Vagina (tissue), 2 donors: ENCODE measurements around the gene IGHMBP2.

Experiments used
- CTCF ChIP-seq, 3 experiments: fragments of 450-650 bp in 2 of 3; fragments of 200-600 bp in 1 of 3; sonication (generic) in 1 of 3; IDR thresholded peaks; one replicate each; pipeline ENCODE4 v1.5.1; 2017 to 2019; ENCODE audit warnings: antibody characterized with exemption in 3 of 3, mild to moderate bottlenecking in 2 of 3, moderate library complexity in 2 of 3
- POLR2A ChIP-seq, 2 donors: fragments of 450-650 bp; IDR thresholded peaks; one replicate each; pipeline ENCODE4 v1.6.1; 2017; ENCODE audit warnings: antibody characterized with exemption in 2 of 2, mild to moderate bottlenecking in 2 of 2, moderate library complexity in 2 of 2
- POLR2AphosphoS5 ChIP-seq, 2 donors: sonication (generic); formaldehyde crosslinking; IDR thresholded peaks; one replicate each; pipeline ENCODE4 v1.9.0; 2017; ENCODE audit warnings: antibody characterized with exemption in 2 of 2, mild to moderate bottlenecking in 2 of 2, low read depth in 1 of 2; ENCODE audit not compliant: insufficient read depth in 1 of 2

DNA sequence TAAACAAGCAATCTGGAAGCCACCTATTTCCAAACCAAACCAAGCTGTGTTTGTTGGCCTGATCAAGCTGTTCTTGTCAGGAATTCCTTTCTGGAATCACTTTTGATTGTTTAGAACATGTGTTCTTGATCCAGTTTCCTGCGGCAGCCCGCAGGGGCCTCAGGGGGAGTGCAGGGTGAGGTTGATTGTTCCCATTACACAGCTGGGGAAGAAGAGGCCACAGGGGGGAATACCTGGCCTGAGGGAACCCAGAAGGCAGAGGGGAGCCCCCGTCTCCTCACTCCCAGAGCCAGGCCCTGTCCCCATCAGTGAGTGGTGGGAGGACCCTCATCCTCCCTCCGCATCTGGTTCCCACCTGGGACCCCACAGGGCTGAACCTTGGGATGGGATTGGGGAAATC lies 72.9 kb downstream of the IGHMBP2 start:
- TF ChIP-seq CTCF (IDR thresholded peaks at IDR 0.05) (no peak), POLR2A (IDR thresholded peaks at IDR 0.05) (no peak), POLR2AphosphoS5 (IDR thresholded peaks at IDR 0.05; ENCODE audit: insufficient read depth in 1 of 2, low read depth in 1 of 2) (peak in 1 of 2 donors; percentile 42)
